Uterus (tissue), 4 donors: ENCODE measurements around the gene ACTL6B. TPM values are rescaled to one million over a fixed set of nuclear protein-coding genes. Genes with fewer than 3 reads are reported as not detected.

ENCODE experiments used
- DNase-seq, 2 donors: peaks; one replicate each; pipeline ENCODE4 v3.0.0-alpha.2; 2019 to 2020
- H3K27ac ChIP-seq, 2 donors: fragments of 200-600 bp; sonication (generic); 1 replicate in 1 of 2; 2 replicates in 1 of 2; pipeline ENCODE4 v1.5.1; 2016 to 2018
- H3K27me3 ChIP-seq, 2 donors: fragments of 200-600 bp; sonication (generic); one replicate each; pipeline ENCODE4 v1.5.1; 2018 to 2019; ENCODE audit warnings: control low read depth in 1 of 2
- H3K36me3 ChIP-seq, 2 donors: fragments of 200-600 bp; sonication (generic); one replicate each; pipeline ENCODE4 v1.5.1; 2019; ENCODE audit warnings: control low read depth in 1 of 2
- H3K4me1 ChIP-seq, 2 donors: fragments of 200-600 bp; sonication (generic); one replicate each; pipeline ENCODE4 v1.5.1; 2018 to 2019; ENCODE audit warnings: control low read depth in 1 of 2
- H3K4me3 ChIP-seq, 2 donors: fragments of 200-600 bp; sonication (generic); 1 replicate in 1 of 2; 2 replicates in 1 of 2; pipeline ENCODE4 v1.5.1; 2018 to 2019; ENCODE audit warnings: mild to moderate bottlenecking in 1 of 2
- H3K9me3 ChIP-seq, 2 donors: fragments of 200-600 bp; sonication (generic); one replicate each; pipeline ENCODE4 v1.5.1; 2019; ENCODE audit warnings: control low read depth in 1 of 2
- CTCF ChIP-seq, 4 experiments: fragments of 200-600 bp in 2 of 4; fragments of 450-650 bp in 2 of 4; sonication (generic) in 2 of 4; IDR thresholded peaks; one replicate each; pipeline ENCODE4 v1.5.1; 2016 to 2019; ENCODE audit warnings: antibody characterized with exemption in 4 of 4, mild to moderate bottlenecking in 2 of 4, moderate library complexity in 1 of 4
- POLR2A ChIP-seq, 2 donors: fragments of 450-650 bp; IDR thresholded peaks; one replicate each; pipeline ENCODE4 v1.6.1; 2016; ENCODE audit warnings: antibody characterized with exemption in 2 of 2, mild to moderate bottlenecking in 1 of 2, moderate library complexity in 1 of 2
- intact Hi-C: fragments of 100-400 bp; cut with DNase I; formaldehyde crosslinking; loops from one replicate; pipeline ENCODE4 v1.15.1; 2023; ENCODE audit warnings: low total_unique reads
- total RNA-seq, 4 donors: library from RNA; depleted of rRNA in 3 of 4; stranded (reverse); fragments of >200 nt in 3 of 4; gene quantifications; one replicate each; pipeline versions ENCODE4 v1.1.0 to v1.2.4, GENCODE V29; 2014 to 2023
- donor health status: DM: yes; HTN: yes; CAD: no.

ACTL6B gene
- total RNA-seq, 4 donors from 2014 or later: not detected

- intact Hi-C loops: no loop called here
- no peak for TF ChIP-seq POLR2A (IDR thresholded peaks at IDR 0.05)
- no peak for TF ChIP-seq CTCF (IDR thresholded peaks at IDR 0.05)
- DNase-seq: no peak
- Histone ChIP-seq H3K27me3 (peaks cover 18 to 28% of the 10 kb centered on the region in 2 donors), H3K36me3 (no peaks in the 10 kb centered on the region), H3K9me3 (no peaks in the 10 kb centered on the region), H3K4me3 (no peak overlapping the region), H3K27ac (no peak overlapping the region), H3K4me1 (no peaks in the 10 kb centered on the region)
These were observed 1.1 kb downstream of the ACTL6B start for GRCh38 chr7:100654908-100655831.

GRCh38 chr7:100649826-100650565 is 6.3 kb downstream of the ACTL6B start:
- Histone ChIP-seq H3K36me3 (no peaks in the 10 kb centered on the region), H3K9me3 (no peaks in the 10 kb centered on the region), H3K27ac (no peak overlapping the region), H3K4me3 (no peak overlapping the region), H3K4me1 (no peaks in the 10 kb centered on the region), H3K27me3 (peaks cover 3 to 7% of the 10 kb centered on the region in 2 donors)
- intact Hi-C loops: no loop called here
- TF ChIP-seq POLR2A (IDR thresholded peaks at IDR 0.05) (no peak), CTCF (IDR thresholded peaks at IDR 0.05) (no peak)
- DNase-seq: no peak

DNA sequence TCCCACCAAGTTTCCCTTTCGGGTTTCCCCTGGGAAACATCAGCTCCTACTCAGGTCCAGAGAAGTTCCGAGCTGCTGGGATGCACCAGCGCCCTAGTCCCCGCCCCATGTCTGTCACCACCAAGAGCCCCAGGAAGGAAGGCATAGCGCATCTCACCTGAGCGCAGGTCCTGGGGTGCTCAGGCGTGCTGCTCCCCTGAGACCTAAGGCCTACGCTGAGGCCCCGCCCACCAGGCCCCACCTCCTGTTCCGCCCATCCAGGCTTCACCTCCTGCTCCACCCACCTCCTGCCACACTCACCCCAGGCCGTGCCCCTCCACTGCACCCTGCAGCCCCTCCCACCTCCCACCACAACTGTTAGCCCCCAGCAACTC is 13.7 kb downstream of the ACTL6B start:
- Histone ChIP-seq H3K27me3 (no peaks in the 10 kb centered on the region), H3K36me3 (no peaks in the 10 kb centered on the region), H3K4me3 (no peak overlapping the region), H3K4me1 (no peaks in the 10 kb centered on the region), H3K27ac (no peak overlapping the region), H3K9me3 (no peaks in the 10 kb centered on the region)
- intact Hi-C loops: no loop called here
- TF ChIP-seq POLR2A (IDR thresholded peaks at IDR 0.05) (no peak), CTCF (IDR thresholded peaks at IDR 0.05) (no peak)
- no peak for DNase-seq

DNA sequence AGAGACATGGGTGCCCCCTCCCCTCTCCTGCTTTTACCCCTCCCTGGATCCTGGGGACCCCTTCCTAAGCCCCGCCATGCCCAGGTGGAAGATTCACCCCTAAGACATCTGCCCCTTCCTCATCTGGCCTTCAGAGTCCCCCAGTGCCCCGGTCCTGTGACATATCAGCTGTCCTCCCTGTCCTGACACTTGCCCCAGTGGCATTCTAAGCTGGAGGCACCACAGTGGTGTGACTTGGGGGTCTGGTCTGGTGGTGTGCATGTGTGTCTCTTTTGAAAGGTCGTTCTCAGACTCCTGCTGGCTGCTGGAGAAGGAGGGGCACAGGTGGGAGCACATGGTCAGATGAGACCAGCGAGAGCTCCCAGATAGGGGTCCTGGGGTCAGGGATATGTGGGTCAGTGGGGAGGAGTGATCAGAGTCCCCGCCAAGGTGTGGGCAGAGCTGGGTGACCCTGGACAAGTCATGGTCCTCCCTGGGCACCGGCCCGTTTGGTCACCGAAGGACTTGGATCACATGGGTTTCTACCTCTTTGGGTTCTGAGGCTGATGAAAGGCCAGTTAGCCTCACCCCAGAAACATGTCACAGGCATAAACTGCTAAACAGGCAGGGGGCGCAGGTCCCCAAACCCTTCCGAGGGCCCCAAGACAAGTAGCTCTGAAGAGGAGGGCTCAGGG is 14.3 kb downstream of the ACTL6B start:
- intact Hi-C loops: no loop called here
- Histone ChIP-seq H3K27ac (no peak overlapping the region), H3K9me3 (no peaks in the 10 kb centered on the region), H3K4me3 (no peak overlapping the region), H3K4me1 (no peaks in the 10 kb centered on the region), H3K27me3 (no peaks in the 10 kb centered on the region), H3K36me3 (no peaks in the 10 kb centered on the region)
- TF ChIP-seq POLR2A (IDR thresholded peaks at IDR 0.05) (no peak), CTCF (IDR thresholded peaks at IDR 0.05) (no peak)
- DNase-seq: no peak
